ENCODE data around the gene MBP.
A peak's percentile ranks its signal among the peaks of the same experiment; 100 is the strongest.
"Not testable (repeated sequence)": the region's sequence is repeated elsewhere in the genome, so short reads cannot be mapped to it uniquely, and the experiment has no call there.

Gene MBP

GRCh38 chr18:77043541-77044280, 88.9 kb downstream of the MBP start:
- DNase-seq, result peak; percentile 32

GRCh38 chr18:77042583-77042982, 90.0 kb downstream of the MBP start:
- DNase-seq, result no peak

GRCh38 chr18:77039196-77040130, 93.1 kb downstream of the MBP start:
- DNase-seq, result no peak

- DNase-seq, result no peak
Observed at GRCh38 chr18:77038182-77038858, 94.3 kb downstream of the MBP start.

GRCh38 chr18:77037567-77037966, 95.0 kb downstream of the MBP start:
- no peak for DNase-seq

- no peak for DNase-seq
Observed at GRCh38 chr18:77035380-77036187, 97.0 kb downstream of the MBP start.

- DNase-seq, result no peak
Observed at GRCh38 chr18:77033575-77033974, 99.0 kb downstream of the MBP start.

- DNase-seq, result no peak
Observed at GRCh38 chr18:77032181-77032701, 100.3 kb downstream of the MBP start.

- no peak for DNase-seq
Observed at GRCh38 chr18:77031662-77032061, 100.9 kb downstream of the MBP start.

- no peak for DNase-seq
Observed at GRCh38 chr18:77030201-77030600, 102.4 kb downstream of the MBP start.

- DNase-seq, result no peak
Observed at GRCh38 chr18:77025831-77026363, 106.7 kb downstream of the MBP start.

GRCh38 chr18:77025123-77025522, 107.5 kb downstream of the MBP start:
- DNase-seq, result no peak

- no peak for DNase-seq
Observed at GRCh38 chr18:77024476-77024875, 108.1 kb downstream of the MBP start.

- no peak for DNase-seq
Observed at GRCh38 chr18:77023102-77023782, 109.3 kb downstream of the MBP start.

- no peak for DNase-seq
Observed at GRCh38 chr18:77022556-77022955, 110.0 kb downstream of the MBP start.

GRCh38 chr18:77022116-77022515, 110.5 kb downstream of the MBP start:
- no peak for DNase-seq

GRCh38 chr18:77021478-77021877, 111.1 kb downstream of the MBP start:
- DNase-seq, result not testable (repeated sequence)

- no peak for DNase-seq
Observed at GRCh38 chr18:77021075-77021474, 111.5 kb downstream of the MBP start.

GRCh38 chr18:77020561-77020960, 112.0 kb downstream of the MBP start:
- DNase-seq, result no peak

GRCh38 chr18:77019641-77020040, 112.9 kb downstream of the MBP start:
- no peak for DNase-seq

- DNase-seq, result not testable (repeated sequence)
Observed at GRCh38 chr18:77018650-77019049, 113.9 kb downstream of the MBP start.
